Epidermal melanocyte (primary cell): ENCODE measurements around the gene ELMO1.
"Not testable (repeated sequence)": the region's sequence is repeated elsewhere in the genome, so short reads cannot be mapped to it uniquely, and the experiment has no call there.

Source experiments
- DNase-seq: peaks from one replicate; pipeline ENCODE4 v3.0.0; 2011; ENCODE audit warnings: low spot score; ENCODE audit not compliant: insufficient read length

ELMO1 gene

DNA sequence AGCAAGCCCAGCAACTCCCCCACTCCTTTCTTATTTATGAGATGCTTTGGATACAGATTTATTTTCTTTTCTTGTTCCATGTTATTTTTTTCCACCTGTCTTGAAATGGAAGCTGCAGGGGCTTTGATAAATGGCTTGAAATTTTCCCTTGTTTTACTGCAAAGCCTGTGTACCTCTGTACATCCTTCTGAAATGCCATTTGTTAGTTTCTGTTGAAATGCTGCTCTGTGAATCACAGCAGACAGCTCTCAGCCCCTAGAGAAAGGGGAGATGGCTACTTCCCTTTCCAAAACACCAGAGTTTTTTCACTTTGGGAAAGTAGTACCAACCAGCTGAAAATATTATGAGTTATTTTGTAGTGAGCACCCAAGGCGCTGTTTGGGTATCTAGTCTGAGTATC is 304.2 kb downstream of the ELMO1 start:
- no peak for DNase-seq

DNA sequence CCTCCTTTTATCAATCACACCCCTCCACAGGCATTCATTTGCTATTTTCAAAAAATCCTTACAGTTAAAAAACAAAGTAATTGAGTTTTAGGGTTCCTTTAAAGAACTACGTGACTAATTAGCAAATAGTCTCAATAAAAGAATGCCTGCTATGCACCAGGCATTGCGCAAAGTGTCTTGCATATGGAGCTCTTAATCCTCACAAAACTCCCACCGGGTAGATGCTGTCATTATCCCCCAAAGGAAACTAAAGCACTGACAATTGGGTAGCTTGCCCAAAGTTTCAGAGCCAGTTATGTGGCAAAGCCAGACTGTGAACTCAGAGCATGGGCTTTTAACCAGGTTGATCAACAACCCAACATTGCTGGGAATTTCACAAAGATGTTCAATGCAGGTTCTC is 305.7 kb downstream of the ELMO1 start:
- DNase-seq: no peak

DNA sequence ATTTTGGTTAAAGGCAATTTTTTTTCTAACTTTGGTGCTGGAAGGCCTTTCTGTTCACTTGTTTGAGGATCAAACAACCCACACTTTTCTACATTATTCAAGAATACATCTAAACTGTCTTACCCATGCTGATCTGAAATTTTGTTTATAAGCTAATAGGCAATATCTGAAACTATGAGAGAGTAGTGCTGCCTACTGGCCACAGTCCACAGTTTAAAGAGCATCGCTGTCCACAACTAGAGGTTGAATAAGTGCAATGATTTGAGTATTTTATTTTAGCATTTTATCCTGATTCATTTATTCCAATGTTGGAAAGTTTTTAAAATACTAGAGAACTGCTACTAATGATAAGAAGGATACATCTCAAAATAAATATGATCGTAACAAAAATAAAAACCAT is 306.9 kb downstream of the ELMO1 start:
- no peak for DNase-seq

DNA sequence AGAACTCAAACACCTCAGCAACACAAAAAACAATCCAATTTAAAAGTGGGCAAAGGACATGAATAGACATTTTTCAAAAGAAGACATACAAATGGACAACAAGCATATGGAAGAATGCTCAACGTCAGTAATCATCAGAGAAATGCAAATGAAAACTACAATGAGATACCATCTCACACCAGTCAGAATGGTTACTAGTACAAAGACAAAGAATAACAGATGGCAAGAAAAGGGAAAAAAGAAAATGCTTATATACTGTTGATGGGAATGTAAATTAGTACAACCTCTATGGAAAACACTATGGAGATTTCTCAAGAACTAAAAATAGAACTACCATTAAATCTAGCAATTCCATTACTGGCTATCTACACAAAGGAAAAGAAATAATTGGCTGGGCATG is 314.8 kb downstream of the ELMO1 start:
- DNase-seq: not testable (repeated sequence)

DNA sequence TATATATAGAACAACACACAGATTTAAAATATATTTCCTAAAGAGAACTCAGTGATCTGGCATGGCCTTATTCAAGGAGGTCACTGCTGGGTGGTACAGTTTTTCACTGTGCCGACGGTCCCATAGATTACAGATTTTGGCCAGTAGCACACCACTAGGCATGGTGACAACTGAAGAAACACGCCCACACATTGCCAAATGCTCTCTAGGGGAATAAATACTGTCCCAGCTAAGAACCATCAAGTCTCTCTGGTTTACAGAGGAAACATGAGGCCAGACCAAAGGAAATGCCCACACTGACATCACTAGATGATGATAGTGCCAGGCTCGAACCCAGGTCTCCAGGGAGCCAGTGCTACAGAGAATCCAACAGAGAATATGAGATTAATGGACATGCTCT is 316.8 kb downstream of the ELMO1 start:
- DNase-seq: no peak

DNA sequence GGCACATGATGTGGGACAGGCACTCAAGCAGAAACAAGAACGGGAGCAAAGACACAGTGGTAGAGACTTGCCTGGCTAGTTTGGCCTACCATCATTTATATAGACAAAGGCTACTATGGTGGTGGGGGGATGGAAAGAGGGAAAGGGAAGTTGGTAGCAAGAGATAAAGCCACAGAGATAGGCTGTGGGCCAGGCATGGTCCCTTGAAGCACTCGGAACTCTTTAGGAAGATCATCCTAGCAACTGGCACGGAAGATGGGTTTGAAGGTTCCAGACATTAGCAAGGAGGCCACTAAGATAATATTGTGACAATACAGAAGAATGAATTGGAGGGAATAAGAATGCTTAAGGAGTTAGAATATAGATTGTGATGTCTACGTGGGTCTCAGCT is 319.6 kb downstream of the ELMO1 start:
- no peak for DNase-seq

DNA sequence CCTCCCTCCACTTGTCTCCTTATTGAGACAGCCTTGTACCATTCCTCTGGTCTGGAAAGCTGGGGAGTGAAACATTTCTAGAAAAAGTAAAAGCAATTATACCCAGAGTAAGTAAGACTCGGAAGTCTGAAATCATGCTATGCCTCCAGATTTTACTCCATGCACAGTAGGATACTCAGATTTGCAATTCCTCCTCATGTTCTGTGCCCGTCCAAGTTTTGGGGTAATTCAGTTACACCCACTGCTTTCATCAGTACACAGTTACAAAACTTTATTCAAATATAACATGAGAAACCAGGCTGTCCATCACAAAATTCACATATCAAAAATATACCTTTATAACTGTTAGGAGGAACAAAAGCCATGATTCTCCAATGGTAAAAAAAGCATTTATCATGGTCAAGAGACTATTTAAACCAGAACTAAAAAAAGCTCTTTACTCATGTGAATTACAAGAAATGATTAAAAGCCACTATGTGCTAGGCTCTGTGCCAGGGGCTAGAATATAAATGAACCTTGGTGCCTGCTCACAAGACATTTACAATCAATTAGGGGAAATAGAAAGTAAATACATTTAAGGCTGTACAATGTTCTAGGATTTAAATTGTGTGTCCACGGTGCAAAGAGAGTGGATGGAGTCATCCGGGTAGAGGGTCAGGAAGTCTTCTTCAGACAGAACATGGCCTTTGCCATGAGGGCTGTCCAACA is 320.2 kb downstream of the ELMO1 start:
- DNase-seq: no peak

DNA sequence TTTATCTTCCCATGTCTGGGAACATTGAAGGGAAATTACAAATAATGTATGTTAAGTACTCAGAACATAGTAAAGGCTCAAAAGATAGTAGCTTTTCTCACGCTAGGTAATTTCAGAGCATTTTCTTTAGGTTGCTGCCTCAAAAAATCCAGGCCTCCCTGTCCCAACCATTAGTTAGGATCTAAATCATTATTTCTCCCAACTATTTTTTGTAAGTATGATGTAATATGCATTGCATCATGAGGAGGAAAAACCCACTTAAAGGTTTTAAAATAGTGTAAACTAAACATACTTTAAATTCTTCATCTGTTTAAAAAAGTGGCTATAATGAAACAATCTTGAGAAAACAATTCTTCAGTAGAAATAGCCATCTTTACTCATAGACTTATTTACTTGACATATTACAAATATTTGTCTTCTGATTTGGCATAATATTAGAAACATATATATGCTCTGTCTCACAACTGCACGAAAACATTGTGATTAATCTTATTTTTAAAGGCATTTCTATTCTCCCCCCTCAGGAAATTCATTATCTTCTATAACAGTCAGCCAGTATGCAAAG is 329.3 kb downstream of the ELMO1 start:
- DNase-seq: no peak

DNA sequence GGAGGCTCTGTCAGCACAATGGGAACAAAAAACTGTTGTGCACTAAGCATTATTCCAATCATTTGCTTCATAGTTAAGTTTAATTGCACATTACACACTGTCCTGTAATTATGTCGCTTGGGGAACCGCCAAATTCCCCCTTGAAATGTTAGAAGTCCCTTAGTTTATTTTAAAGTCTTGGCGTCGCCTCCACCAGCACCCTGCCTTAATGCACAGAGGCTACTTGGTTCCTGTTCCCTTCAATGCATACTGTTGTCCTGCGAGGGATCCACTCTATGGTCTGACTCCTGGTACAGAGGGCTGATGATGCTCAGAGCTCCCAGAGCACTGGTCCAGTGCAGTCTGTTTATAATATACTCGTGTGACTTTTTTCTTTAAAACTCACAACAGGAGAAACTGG is 330.7 kb downstream of the ELMO1 start:
- DNase-seq: no peak

DNA sequence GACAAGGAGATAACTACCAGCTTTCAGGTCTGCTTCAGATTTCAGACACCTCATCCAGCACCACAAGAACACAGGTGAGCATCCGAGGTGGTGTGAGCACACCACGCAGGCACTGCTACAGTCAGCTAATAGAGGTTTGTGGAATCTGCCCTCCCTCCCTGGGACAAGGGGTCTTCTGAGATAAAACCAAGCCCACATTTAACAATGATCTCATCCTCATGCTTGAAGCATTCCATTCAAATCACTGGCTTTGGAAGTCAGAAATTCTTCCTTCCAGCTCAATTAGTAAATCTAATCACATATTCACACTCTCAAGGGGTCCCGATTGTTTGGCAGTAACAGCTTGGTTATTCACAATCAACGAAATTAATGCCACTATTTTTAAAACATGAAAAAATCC is 331.4 kb downstream of the ELMO1 start:
- no peak for DNase-seq

DNA sequence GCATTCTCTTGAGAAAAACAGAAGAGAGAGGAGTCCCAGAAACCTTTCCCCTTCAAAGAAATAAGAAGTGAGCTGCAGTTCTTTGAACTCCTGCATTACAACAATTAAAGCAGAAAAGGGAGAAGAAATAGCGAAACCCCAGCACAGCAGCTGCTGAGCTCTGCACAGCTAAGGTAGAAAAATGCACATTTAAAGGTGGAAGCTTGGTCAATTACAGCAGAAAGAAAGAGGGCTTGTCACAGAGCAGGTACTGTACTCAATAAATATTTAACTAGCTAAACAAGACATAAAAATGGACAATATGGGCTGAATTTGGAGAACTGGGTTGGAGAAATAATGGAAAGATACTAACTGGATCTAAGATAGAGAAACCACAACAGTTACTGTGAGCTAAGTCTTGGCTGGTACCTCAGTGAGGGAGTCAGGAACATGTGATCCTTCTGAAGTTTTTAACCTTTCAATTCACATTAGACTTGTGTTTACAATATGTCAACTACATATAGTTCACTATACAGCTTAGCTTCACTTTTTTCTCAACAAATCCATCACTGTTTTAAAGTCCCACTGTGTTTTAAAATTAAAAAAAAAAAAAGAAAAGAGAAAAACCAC is 332.5 kb downstream of the ELMO1 start:
- no peak for DNase-seq

DNA sequence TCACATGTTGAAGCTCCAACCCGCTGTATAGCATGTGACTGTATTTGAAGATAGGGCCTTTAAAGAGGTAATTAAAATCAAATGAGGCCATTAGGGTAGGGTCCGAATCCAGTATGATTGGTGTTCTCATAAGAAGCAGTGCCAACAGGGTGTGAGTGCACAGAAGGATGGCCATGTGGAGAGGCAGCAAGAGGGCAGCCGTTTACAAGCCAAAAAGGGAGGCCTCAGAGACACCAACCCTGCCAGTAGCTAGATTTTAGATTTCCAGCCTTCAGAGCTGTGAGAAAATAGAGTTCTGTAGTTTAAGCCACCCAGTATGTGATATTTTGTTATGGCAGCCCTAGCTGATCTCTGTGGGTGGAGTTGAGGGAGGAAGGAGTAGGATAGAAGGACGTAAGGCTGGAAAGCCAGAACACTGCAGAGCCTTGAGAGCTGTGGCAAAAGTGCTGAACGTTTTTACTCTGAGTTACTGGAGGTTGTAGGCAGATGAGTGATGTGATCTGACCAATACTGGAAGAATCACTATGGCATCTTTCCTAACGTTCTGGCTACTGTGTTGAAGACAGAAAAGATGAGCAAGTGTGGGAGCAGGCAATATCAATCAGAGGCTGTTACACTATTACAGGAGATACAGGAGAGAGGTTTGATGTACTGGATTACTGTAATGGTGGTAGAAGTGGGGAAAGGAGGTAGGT is 334.9 kb downstream of the ELMO1 start:
- DNase-seq: no peak

DNA sequence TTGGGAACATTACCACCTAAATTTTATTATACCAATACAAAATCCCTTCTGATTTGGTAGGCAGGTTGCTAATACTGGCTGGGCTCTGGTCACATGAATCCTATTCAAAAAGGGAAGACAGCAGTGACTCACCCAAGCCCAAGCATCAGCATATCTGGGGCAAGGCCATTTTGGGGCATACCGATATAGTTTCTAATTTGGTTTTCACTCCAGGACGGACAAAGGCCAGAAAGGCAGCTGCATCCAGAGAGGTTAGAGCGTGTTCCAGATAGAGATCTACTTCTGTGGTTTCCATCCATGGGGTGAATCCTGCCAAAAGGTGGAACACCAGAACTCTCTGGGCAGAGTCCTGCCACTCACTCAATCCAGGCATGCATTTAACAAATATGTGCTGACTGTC is 335.8 kb downstream of the ELMO1 start:
- no peak for DNase-seq

DNA sequence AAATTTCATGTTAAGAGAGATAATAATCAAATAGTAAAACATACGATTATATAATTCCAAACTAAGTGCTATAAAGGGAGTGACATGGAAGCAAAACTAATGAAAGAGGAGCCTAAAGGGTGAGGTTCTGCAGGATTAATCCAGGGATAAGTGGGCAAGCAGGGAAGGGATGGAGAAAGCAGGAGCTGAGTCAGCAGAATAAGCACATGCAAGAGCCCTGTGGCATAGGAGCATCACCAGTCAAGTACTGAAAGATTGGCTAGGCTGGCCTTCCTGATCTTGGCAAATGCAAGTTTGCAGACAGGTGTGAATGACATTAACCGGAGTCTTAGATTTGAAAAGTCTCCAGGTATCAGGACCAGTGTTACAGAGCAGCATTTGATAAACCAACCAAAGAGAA is 336.4 kb downstream of the ELMO1 start:
- no peak for DNase-seq

DNA sequence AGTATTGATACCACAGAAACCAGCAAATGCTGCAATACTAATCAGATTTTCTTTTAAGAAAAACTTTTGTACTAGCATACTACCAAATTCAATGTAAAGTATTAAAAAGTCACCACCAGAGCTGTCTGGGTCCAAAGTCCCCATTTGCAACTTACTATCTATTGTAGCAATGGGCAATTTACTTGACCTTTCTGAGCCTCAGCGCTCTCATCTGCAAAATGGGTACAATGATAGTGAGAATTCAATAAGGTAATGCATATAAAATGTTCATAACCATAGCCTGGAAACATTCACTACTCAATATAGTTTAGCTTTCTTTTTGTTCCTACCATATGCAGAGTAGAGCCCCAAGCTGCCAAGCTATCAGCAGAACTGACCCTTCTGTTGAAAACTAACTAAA is 337.2 kb downstream of the ELMO1 start:
- no peak for DNase-seq

DNA sequence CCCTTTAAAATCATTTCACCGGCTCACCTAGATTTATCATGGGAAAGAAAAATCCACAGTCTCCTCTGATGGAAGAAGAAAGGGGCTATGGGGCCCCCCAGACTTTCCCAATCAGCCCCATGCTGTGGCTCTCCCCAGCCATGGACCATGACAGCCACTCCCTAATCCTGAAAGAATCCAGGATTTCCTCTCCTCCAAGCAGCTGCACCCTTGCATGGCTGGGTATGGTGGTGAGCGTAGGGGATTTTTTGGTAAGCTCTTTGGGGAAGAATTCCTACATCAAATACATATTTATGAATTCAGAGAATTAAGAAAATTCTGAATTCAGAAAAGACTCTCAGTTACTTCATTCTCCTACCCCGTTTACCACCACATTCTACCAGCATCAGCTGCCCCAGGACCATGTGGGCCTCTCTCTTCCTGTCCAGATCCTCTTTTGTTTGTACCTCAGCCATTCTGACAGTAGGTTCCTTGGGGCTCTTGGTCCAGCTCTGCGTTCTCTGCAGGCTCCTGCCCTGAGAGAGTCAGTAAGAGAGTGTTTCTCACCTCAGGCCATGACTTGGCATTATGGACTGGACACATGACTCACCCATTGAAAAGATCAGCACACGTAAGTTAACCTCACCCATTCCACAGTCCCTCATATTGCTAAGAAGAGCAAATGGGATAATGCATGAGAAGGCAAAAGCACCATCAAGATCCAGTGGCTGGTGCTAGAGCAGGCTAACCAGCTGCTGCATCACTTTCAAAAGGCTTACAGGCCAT is 337.8 kb downstream of the ELMO1 start:
- DNase-seq: no peak

DNA sequence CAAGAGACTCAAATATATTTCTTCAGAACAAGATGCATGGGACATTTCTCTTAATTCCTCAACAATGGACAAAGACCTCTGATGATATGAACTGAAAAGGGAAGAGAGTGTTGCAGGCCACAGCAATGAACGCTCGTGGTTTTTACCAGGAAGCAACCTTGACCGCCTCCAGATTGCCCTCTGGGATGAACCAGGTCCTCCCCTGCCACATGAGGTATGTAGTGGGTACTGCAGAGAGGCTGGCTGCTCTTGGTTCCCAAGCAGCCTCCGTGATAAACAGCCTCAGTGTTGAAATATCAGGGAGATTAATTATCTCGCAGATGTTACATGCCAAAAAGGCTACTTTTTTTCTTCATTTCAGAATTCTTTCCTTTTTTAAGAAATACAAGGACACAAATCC is 338.8 kb downstream of the ELMO1 start:
- DNase-seq: no peak

DNA sequence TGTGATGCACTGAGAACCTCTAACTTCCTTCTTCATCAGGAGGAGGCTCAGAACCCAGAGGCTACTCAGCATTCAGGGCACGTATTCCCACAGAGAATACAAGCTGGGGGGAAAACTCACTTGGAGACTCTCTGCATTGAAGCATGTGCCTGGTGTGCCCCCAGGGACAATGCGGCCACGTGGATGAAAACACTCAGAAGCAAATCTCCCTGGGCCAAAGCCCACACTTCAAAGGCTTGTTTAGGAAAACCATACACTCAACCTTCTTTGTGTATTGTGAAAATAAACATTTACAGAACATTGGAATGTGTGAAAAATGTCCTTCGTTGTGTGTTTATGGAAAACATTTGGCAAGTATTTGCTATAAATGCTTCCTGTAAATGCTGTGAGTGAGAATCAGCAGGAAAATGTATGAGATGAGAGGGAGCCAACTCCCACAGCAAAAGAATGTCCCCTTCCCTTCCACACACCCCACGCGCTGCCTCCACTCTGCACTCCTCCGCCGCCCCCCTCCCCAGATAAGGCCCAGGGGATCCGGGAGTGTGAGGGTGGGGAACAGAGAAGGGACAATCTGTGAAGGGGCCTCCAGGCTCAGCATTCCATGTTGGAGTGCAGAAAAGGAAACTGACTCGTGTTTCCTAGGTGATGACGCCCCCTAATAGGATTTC is 339.5 kb downstream of the ELMO1 start:
- DNase-seq: no peak

DNA sequence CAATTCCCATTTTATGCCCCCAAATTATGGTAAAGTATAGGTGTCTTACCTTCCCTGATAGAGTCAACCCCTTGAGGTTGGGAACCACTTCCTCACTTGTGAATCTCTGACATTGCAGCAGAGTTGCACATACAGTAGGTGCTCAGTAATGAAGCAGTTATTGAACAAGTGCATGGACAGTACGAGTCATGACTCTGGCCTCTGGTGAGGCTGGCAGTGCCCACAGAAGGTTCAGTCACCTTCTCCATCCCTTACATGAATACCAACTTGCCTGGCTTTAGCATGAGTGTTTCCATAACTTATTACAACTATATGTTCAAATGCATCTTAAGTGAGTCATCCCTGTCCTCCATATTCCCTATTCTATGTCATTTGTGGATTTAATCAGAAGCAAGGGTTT is 340.0 kb downstream of the ELMO1 start:
- no peak for DNase-seq

DNA sequence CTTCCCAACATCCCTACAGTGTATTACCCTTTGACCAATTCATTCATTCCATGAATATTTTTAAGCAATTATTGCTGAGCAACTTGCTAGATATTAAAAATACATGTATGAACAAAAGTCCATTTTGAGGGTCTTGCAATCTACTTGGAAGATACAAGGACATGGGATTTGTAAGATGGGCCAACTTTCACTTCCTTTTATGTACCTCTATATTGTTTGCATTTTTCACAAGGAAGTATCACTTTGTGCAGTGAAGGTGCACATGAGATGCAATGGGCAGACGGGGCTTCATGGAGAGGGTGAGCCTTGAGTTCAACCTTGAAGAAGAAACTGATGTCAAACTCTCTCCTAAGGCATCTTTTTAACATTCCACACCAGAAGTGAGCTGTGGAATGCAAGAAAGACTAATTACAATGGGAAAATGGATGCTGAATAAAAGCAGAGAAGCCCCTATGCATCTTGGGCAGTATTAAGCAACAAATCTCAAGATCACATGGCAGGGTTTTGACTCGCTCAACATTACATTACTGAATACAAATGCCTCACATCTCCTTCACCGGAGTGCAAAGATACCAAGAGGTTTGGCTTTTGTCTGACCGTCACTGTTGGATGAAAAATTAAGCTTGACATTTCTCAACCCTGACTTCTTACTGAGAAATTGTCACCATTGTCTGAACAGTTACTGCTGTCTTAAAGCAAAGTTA is 341.5 kb downstream of the ELMO1 start:
- no peak for DNase-seq

DNA sequence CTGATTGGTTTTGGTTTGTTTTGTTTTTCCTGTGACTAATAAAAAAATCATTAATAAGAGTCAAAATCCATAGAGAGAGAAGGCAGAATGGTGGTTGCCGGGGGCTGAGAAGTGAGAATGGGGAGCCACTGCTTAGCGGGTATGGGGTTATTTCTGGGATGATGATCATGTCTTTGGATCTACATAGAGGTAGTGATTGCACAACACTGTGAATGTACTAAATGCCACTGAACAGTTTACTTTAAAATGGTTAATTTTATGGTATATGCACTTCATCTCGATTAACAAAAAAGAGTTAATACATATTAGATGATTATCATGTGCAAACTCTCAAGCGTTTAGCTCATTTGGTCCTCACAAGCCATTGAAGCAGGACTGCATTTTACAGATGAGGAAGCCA is 342.9 kb downstream of the ELMO1 start:
- no peak for DNase-seq
